H1 (cell line): ENCODE measurements around the gene DIP2C. TPM values are rescaled to one million over a fixed set of nuclear protein-coding genes. Genes with fewer than 3 reads are reported as not detected.

Source experiments
- HDAC6 ChIP-seq: IDR thresholded peaks from one replicate; pipeline ENCODE4 v1.7.1; 2012; ENCODE audit warnings: low read depth, mild to moderate bottlenecking, inconsistent platforms, low read length, moderate library complexity
- KDM4A ChIP-seq: IDR thresholded peaks from one replicate; pipeline ENCODE4 v1.7.1; 2012; ENCODE audit warnings: low read depth, mild to moderate bottlenecking, moderate library complexity, low read length, inconsistent platforms; ENCODE audit not compliant: severe bottlenecking
- KDM5A ChIP-seq: fragments of 200-600 bp; IDR thresholded peaks from 2 replicates; pipeline ENCODE4 v1.7.1; 2012; ENCODE audit warnings: mild to moderate bottlenecking, low read length, inconsistent platforms, mixed read lengths
- SP2 ChIP-seq: IDR thresholded peaks from 2 replicates; pipeline ENCODE4 v1.6.1; 2012; ENCODE audit warnings: mild to moderate bottlenecking, low read length, inconsistent platforms
- polyA plus RNA-seq, 7 experiments: library from polyadenylated mRNA; depleted of rRNA in 3 of 7; stranded (reverse) in 5 of 7; unstranded in 2 of 7; fragments of >200 nt in 5 of 7; fragments of 200-250 nt in 2 of 7; gene quantifications; 1 replicate in 5 of 7; 2 replicates in 1 of 7; 4 replicates in 1 of 7; pipeline versions ENCODE4 v1.2.1 to v1.2.3, GENCODE V29; 2011 to 2013; ENCODE audit warnings: missing spikeins in 2 of 7, mixed read lengths in 2 of 7
- total RNA-seq: library from RNA; stranded (reverse); fragmentation: NEBNext Ultra II Directional; extraction: Animal tissue kit (Norgen Biotek cat#: 25700); gene quantifications from 2 replicates; pipeline ENCODE4 v1.2.1, GENCODE V29; 2021
- TF ChIP-seq, protein P1 (sequence below), 3 experiments: IDR thresholded peaks; 1 replicate in 2 of 3; 2 replicates in 1 of 3; pipeline versions ENCODE4 v1.5.1 to v1.6.1; 2011; ENCODE audit warnings: low read length in 3 of 3, mild to moderate bottlenecking in 3 of 3, inconsistent platforms in 2 of 3, low read depth in 1 of 3, moderate library complexity in 1 of 3; ENCODE audit not compliant: insufficient read depth in 1 of 3; ENCODE audit errors: control extremely low read depth in 1 of 3
- TF ChIP-seq, protein P2 (sequence below): fragments of 300-600 bp; sonication (generic); IDR thresholded peaks from 2 replicates; pipeline ENCODE4 v1.7.1; 2012; ENCODE audit warnings: low read length, moderate library complexity, mild to moderate bottlenecking, inconsistent platforms; ENCODE audit not compliant: insufficient replicate concordance

DIP2C gene
- total and polyA plus RNA-seq, 2 of the 8 experiments (the other 6 are each of a cell fraction or from before 2014, with no cell fraction given), result 3.8 to 9.3 TPM

DNA sequence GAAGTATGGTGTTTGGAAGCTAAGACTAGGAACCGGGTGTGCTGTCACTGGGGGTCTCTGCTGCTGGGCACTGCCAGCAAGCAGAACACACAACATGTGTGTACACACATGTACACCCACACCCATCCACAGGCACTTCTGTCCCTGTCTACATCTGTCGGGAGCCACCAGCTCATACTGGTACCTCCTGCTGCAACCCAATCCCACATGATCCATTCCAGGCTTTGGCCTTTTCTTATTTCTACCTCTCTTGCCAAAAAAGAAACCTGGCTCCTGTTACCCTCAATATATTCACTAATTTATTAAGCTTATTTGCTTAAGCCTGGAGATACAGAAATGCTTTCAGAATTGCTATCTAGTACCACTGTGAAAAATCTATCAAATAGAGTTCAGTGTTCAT is 246.0 kb downstream of the DIP2C start (continued):
- no peak for TF ChIP-seq SP2
- TF ChIP-seq, protein P1, sequence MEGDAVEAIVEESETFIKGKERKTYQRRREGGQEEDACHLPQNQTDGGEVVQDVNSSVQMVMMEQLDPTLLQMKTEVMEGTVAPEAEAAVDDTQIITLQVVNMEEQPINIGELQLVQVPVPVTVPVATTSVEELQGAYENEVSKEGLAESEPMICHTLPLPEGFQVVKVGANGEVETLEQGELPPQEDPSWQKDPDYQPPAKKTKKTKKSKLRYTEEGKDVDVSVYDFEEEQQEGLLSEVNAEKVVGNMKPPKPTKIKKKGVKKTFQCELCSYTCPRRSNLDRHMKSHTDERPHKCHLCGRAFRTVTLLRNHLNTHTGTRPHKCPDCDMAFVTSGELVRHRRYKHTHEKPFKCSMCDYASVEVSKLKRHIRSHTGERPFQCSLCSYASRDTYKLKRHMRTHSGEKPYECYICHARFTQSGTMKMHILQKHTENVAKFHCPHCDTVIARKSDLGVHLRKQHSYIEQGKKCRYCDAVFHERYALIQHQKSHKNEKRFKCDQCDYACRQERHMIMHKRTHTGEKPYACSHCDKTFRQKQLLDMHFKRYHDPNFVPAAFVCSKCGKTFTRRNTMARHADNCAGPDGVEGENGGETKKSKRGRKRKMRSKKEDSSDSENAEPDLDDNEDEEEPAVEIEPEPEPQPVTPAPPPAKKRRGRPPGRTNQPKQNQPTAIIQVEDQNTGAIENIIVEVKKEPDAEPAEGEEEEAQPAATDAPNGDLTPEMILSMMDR (IDR thresholded peaks at IDR 0.05; ENCODE audit: control extremely low read depth in 1 of 3, insufficient read depth in 1 of 3, low read depth in 1 of 3, low read length in 3 of 3), result no peak
- TF ChIP-seq KDM4A, result no peak
- TF ChIP-seq, protein P2, sequence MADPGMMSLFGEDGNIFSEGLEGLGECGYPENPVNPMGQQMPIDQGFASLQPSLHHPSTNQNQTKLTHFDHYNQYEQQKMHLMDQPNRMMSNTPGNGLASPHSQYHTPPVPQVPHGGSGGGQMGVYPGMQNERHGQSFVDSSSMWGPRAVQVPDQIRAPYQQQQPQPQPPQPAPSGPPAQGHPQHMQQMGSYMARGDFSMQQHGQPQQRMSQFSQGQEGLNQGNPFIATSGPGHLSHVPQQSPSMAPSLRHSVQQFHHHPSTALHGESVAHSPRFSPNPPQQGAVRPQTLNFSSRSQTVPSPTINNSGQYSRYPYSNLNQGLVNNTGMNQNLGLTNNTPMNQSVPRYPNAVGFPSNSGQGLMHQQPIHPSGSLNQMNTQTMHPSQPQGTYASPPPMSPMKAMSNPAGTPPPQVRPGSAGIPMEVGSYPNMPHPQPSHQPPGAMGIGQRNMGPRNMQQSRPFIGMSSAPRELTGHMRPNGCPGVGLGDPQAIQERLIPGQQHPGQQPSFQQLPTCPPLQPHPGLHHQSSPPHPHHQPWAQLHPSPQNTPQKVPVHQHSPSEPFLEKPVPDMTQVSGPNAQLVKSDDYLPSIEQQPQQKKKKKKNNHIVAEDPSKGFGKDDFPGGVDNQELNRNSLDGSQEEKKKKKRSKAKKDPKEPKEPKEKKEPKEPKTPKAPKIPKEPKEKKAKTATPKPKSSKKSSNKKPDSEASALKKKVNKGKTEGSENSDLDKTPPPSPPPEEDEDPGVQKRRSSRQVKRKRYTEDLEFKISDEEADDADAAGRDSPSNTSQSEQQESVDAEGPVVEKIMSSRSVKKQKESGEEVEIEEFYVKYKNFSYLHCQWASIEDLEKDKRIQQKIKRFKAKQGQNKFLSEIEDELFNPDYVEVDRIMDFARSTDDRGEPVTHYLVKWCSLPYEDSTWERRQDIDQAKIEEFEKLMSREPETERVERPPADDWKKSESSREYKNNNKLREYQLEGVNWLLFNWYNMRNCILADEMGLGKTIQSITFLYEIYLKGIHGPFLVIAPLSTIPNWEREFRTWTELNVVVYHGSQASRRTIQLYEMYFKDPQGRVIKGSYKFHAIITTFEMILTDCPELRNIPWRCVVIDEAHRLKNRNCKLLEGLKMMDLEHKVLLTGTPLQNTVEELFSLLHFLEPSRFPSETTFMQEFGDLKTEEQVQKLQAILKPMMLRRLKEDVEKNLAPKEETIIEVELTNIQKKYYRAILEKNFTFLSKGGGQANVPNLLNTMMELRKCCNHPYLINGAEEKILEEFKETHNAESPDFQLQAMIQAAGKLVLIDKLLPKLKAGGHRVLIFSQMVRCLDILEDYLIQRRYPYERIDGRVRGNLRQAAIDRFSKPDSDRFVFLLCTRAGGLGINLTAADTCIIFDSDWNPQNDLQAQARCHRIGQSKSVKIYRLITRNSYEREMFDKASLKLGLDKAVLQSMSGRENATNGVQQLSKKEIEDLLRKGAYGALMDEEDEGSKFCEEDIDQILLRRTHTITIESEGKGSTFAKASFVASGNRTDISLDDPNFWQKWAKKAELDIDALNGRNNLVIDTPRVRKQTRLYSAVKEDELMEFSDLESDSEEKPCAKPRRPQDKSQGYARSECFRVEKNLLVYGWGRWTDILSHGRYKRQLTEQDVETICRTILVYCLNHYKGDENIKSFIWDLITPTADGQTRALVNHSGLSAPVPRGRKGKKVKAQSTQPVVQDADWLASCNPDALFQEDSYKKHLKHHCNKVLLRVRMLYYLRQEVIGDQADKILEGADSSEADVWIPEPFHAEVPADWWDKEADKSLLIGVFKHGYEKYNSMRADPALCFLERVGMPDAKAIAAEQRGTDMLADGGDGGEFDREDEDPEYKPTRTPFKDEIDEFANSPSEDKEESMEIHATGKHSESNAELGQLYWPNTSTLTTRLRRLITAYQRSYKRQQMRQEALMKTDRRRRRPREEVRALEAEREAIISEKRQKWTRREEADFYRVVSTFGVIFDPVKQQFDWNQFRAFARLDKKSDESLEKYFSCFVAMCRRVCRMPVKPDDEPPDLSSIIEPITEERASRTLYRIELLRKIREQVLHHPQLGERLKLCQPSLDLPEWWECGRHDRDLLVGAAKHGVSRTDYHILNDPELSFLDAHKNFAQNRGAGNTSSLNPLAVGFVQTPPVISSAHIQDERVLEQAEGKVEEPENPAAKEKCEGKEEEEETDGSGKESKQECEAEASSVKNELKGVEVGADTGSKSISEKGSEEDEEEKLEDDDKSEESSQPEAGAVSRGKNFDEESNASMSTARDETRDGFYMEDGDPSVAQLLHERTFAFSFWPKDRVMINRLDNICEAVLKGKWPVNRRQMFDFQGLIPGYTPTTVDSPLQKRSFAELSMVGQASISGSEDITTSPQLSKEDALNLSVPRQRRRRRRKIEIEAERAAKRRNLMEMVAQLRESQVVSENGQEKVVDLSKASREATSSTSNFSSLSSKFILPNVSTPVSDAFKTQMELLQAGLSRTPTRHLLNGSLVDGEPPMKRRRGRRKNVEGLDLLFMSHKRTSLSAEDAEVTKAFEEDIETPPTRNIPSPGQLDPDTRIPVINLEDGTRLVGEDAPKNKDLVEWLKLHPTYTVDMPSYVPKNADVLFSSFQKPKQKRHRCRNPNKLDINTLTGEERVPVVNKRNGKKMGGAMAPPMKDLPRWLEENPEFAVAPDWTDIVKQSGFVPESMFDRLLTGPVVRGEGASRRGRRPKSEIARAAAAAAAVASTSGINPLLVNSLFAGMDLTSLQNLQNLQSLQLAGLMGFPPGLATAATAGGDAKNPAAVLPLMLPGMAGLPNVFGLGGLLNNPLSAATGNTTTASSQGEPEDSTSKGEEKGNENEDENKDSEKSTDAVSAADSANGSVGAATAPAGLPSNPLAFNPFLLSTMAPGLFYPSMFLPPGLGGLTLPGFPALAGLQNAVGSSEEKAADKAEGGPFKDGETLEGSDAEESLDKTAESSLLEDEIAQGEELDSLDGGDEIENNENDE, result no peak
- no peak for TF ChIP-seq HDAC6
- no peak for TF ChIP-seq KDM5A
- TF ChIP-seq, all 59 proteins: peak for 0
